ENCODE data around the gene ZFP36L2. TPM values are rescaled to one million over a fixed set of nuclear protein-coding genes. Genes with fewer than 3 reads are reported as not detected.
A peak's percentile ranks its signal among the peaks of the same experiment; 100 is the strongest.

Gene ZFP36L2
- total RNA-seq, 6 experiments from 2014 or later, result 20.8 to 50.0 (median 33.6) TPM

DNA sequence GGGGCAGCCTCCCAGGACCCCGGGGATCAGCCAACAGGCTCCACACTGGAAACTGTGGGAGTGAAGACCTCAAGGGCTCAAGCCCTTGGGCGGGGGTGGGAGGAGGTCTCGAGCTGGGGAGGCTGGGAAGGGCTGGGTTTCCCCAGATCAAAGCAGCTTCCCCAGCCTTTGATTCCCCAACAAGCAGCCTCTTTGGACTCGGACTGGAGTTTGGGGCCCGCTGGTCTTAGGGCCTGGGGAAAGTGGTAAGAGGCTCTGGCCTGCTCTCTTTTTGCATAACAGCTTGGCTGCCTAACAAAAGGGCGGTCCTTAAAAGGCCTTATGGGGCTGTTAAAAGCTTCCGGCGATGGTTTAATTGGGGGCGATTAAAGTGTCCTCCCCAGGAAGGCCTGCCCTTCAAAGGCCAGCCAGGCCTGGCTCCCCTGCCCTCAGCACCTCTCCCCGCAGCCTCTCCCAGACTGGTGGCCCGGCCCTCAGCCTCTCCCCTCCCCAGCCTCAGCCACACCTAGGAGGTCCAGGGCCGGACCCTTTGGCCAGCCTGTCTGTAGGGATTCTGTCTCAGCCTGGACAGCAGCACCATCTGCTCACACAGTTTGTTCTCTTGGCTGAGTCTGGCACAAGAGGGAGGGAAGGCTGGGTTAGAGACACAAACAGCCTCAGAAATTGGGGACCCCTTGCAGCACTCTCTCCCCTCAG lies 39.6 kb downstream of the ZFP36L2 start:
- Histone ChIP-seq H3K4me1 (peaks cover 0 to 9% (median 0%) of the 10 kb centered on the region in 4 donors), H3K4me3 (no peak overlapping the region), H3K36me3 (no peaks in the 10 kb centered on the region), H3K27me3 (no peaks in the 10 kb centered on the region), H3K9me3 (no peaks in the 10 kb centered on the region), H3K27ac (no peak overlapping the region)
- ATAC-seq (peak in 1 of 4 donors; percentile 24), DNase-seq (no peak)
- no CpG with 5 or more reads among the region's 12 CpGs for WGBS (ENCODE audit: insufficient coverage, low coverage, low lambda C conversion rate, missing lambda C conversion rate)
- intact Hi-C loops (cut with DNase I), result no loop called here
- no peak for TF ChIP-seq POLR2A (IDR thresholded peaks at IDR 0.05)
- TF ChIP-seq, protein P1, sequence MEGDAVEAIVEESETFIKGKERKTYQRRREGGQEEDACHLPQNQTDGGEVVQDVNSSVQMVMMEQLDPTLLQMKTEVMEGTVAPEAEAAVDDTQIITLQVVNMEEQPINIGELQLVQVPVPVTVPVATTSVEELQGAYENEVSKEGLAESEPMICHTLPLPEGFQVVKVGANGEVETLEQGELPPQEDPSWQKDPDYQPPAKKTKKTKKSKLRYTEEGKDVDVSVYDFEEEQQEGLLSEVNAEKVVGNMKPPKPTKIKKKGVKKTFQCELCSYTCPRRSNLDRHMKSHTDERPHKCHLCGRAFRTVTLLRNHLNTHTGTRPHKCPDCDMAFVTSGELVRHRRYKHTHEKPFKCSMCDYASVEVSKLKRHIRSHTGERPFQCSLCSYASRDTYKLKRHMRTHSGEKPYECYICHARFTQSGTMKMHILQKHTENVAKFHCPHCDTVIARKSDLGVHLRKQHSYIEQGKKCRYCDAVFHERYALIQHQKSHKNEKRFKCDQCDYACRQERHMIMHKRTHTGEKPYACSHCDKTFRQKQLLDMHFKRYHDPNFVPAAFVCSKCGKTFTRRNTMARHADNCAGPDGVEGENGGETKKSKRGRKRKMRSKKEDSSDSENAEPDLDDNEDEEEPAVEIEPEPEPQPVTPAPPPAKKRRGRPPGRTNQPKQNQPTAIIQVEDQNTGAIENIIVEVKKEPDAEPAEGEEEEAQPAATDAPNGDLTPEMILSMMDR (IDR thresholded peaks at IDR 0.05), result no peak

DNA sequence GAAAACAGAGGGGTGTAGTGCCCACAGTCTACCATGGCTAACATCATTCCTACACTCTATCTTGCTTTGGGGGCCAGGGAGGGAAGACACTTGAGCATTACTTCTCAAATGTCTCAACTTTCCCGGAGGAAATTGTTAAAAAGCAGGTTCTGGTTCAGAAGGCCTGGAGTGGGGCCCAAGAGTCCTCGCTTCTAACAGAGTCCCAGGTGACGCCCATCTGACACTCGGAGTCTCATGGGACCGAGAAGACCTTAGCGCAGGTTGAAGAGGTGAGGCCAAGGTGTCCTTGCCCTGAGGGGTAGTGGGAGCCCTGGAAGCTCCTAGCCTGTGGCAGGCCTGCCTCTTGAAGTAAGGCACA lies 40.1 kb downstream of the ZFP36L2 start:
- no peak for DNase-seq
- TF ChIP-seq, protein P1 (IDR thresholded peaks at IDR 0.05), result no peak
- TF ChIP-seq POLR2A (IDR thresholded peaks at IDR 0.05), result no peak
- Histone ChIP-seq H3K27ac (no peak overlapping the region), H3K9me3 (no peaks in the 10 kb centered on the region), H3K4me1 (peaks cover 0 to 9% (median 0%) of the 10 kb centered on the region in 4 donors), H3K36me3 (no peaks in the 10 kb centered on the region), H3K27me3 (no peaks in the 10 kb centered on the region), H3K4me3 (no peak overlapping the region)
- no peak for ATAC-seq
- intact Hi-C loops (cut with DNase I), result no loop called here
- WGBS (ENCODE audit: insufficient coverage, low coverage, low lambda C conversion rate, missing lambda C conversion rate), result 95% methylated on average over 5 of the region's 6 CpGs

DNA sequence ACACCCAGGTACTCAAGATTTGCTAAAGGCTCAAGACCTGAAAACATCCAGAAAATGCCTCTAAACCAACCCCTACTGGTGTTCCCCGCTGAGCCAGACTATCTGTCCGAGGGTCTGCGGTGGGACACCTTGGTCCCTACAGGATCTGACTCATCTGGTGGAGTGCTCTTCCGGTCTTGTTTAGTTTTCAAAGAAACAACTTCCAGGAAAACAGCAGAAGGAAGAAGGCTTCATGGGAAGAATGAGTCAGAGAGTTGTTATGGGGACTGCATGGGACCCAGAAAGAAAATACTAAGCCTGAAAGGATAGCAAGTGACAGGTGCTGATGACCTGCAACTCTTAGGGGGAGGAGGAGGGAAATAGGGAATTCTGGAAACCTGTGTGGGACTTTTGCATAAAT lies 41.3 kb downstream of the ZFP36L2 start:
- no CpG with 5 or more reads among the region's 4 CpGs for WGBS (ENCODE audit: insufficient coverage, low coverage, low lambda C conversion rate, missing lambda C conversion rate)
- H3K4me1 ChIP-seq, result peaks cover 0 to 3% (median 0%) of the 10 kb centered on the region in 4 donors

DNA sequence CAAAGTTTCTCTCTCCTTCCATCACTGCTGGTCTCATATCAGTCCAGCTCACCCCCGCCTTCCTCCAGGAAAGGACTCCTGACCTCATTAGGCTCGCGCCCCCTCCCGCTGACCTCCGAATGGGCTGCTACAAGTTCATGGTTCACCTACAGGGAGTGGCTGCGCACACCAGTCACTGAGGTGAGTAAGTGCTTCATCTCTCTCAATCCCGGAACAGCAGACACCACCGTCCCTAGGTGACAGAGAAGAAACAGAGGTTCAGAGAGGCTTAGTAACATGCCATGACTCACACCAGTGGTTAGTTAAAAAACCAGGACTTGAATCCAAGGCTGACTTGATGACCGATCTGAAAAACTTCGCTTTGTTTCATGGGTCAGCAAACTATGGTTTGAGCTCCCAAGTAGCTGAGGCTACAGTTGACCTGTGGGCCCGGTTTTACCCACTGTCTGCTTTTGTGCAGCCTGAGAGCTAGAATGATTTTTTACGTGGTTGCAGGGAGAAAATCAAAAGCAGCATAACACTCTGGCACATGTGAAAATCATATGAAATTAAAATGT lies 42.0 kb downstream of the ZFP36L2 start:
- intact Hi-C loops (cut with DNase I), result no loop called here
- no peaks in the 10 kb centered on the region for H3K9me3 ChIP-seq
- 69% methylated on average over 8 of the region's 12 CpGs for WGBS (ENCODE audit: insufficient coverage, low coverage, low lambda C conversion rate, missing lambda C conversion rate)
- H3K4me1 ChIP-seq, result peaks cover 0 to 3% (median 1%) of the 10 kb centered on the region in 4 donors
- DNase-seq, result no peak
- H3K27me3 ChIP-seq, result no peaks in the 10 kb centered on the region
- ATAC-seq, result peak in 2 of 4 donors; percentile 8 to 13
- TF ChIP-seq, protein P1 (IDR thresholded peaks at IDR 0.05), result no peak
- TF ChIP-seq POLR2A (IDR thresholded peaks at IDR 0.05), result no peak
- H3K4me3 ChIP-seq, result no peak overlapping the region
- H3K27ac ChIP-seq, result no peak overlapping the region
- H3K36me3 ChIP-seq, result no peaks in the 10 kb centered on the region

More for the DNA sequence above, 41.3 kb downstream of the ZFP36L2 start:
- ATAC-seq (peak in 1 of 4 donors; percentile 37), DNase-seq (no peak)
- TF ChIP-seq, protein P1 (IDR thresholded peaks at IDR 0.05), result no peak
- no peak for TF ChIP-seq POLR2A (IDR thresholded peaks at IDR 0.05)
- Histone ChIP-seq H3K4me3 (no peak overlapping the region), H3K9me3 (no peaks in the 10 kb centered on the region), H3K27me3 (no peaks in the 10 kb centered on the region), H3K27ac (no peak overlapping the region), H3K36me3 (no peaks in the 10 kb centered on the region)
- intact Hi-C loops (cut with DNase I), result no loop called here

All from right lobe of liver (tissue), 6 donors.